Transverse colon (tissue), 4 donors: ENCODE data around the gene MAZ. TPM values are rescaled to one million over a fixed set of nuclear protein-coding genes. Genes with fewer than 3 reads are reported as not detected.

Source experiments
- DNase-seq: peaks from one replicate; pipeline ENCODE4 v3.0.0-alpha.2; 2019
- H3K27ac ChIP-seq, 4 donors: fragments of 200-600 bp; sonication (generic); 2 replicates each; pipeline ENCODE4 v1.5.1; 2016 to 2018; ENCODE audit warnings: inconsistent platforms in 4 of 4
- H3K27me3 ChIP-seq: fragments of 200-600 bp; sonication (generic); 2 replicates; pipeline ENCODE4 v1.5.1; 2017; ENCODE audit warnings: inconsistent platforms
- H3K36me3 ChIP-seq, 4 donors: fragments of 200-600 bp; sonication (generic); 2 replicates each; pipeline ENCODE4 v1.5.1; 2017 to 2019; ENCODE audit warnings: inconsistent platforms in 4 of 4
- H3K4me1 ChIP-seq, 4 donors: fragments of 200-600 bp; sonication (generic); 2 replicates each; pipeline ENCODE4 v1.5.1; 2017 to 2020; ENCODE audit warnings: inconsistent platforms in 4 of 4
- H3K4me3 ChIP-seq, 4 donors: fragments of 200-600 bp; sonication (generic); 1 replicate in 1 of 4; 2 replicates in 3 of 4; pipeline versions ENCODE4 v1.5.1 to v1.6.1; 2017 to 2019; ENCODE audit warnings: inconsistent platforms in 4 of 4
- H3K9me3 ChIP-seq, 2 donors: fragments of 200-600 bp; sonication (generic); 2 replicates each; pipeline ENCODE4 v1.5.1; 2017 to 2019; ENCODE audit warnings: inconsistent platforms in 2 of 2
- EP300 ChIP-seq: sonication (generic); formaldehyde crosslinking; IDR thresholded peaks from one replicate; pipeline ENCODE4 v1.6.1; 2017; ENCODE audit warnings: antibody characterized with exemption, low read depth
- POLR2A ChIP-seq: fragments of 450-650 bp; IDR thresholded peaks from one replicate; pipeline ENCODE4 v1.6.1; 2016; ENCODE audit warnings: antibody characterized with exemption, mild to moderate bottlenecking, moderate library complexity
- POLR2AphosphoS5 ChIP-seq, 3 donors: sonication (generic); formaldehyde crosslinking; IDR thresholded peaks; one replicate each; pipeline ENCODE4 v1.6.1; 2016; ENCODE audit warnings: antibody characterized with exemption in 3 of 3
- WGBS, 2 donors: methylation state at CpG; one replicate each; pipeline ENCODE4 v1.1.5; 2018; ENCODE audit warnings: low coverage in 1 of 2; 5-methylcytosine and 5-hydroxymethylcytosine counted together
- in situ Hi-C, 4 donors: fragments of 200-750 bp; cut with MboI; loops; one replicate each; pipeline versions ENCODE4 v1.15.0 to v1.15.1; 2017; ENCODE audit warnings: low sequenced_read_pairs in 3 of 4, low pct_ligation_motif_present in 1 of 4, low pct_unique_long_range_greater_than_20kb in 1 of 4
- intact Hi-C: fragments of 100-400 bp; cut with DNase I; formaldehyde crosslinking; loops from one replicate; pipeline ENCODE4 v1.15.1; 2023; ENCODE audit warnings: low total_unique reads
- total RNA-seq, 4 donors: library from RNA; depleted of rRNA; stranded (reverse); fragments of >200 nt; gene quantifications; one replicate each; pipeline ENCODE4 v1.1.0, GENCODE V29; 2016
- TF ChIP-seq, protein P1 (sequence below), 5 experiments: fragments of 200-600 bp in 3 of 5; fragments of 450-650 bp in 2 of 5; sonication (generic) in 3 of 5; IDR thresholded peaks; 1 replicate in 2 of 5; 2 replicates in 3 of 5; pipeline ENCODE4 v1.5.1; 2016 to 2017; ENCODE audit warnings: antibody characterized with exemption in 5 of 5, inconsistent platforms in 3 of 5, mild to moderate bottlenecking in 2 of 5, moderate library complexity in 1 of 5

Gene MAZ
- total RNA-seq, 4 donors from 2014 or later = 170 to 292 (median 233) TPM

GRCh38 chr16:29834079-29834478, 27.8 kb downstream of the MAZ start:
- Histone ChIP-seq H3K27ac (no peak overlapping the region), H3K36me3 (peaks cover 0 to 79% (median 39%) of the 10 kb centered on the region in 4 donors), H3K27me3 (no peaks in the 10 kb centered on the region), H3K4me3 (no peak overlapping the region), H3K9me3 (no peaks in the 10 kb centered on the region), H3K4me1 (peaks cover 0 to 13% (median 10%) of the 10 kb centered on the region in 4 donors)
- intact Hi-C loops = no loop called here
- DNase-seq = no peak
- WGBS, 2 donors = 94% methylated on average over 5 of the region's 5 CpGs; no CpG with 5 or more reads in 1 of the 2 donors
- in situ Hi-C loops = no loop called here
- no peak for TF ChIP-seq EP300
- no peak for TF ChIP-seq POLR2AphosphoS5 (IDR thresholded peaks at IDR 0.05)
- TF ChIP-seq, protein P1, sequence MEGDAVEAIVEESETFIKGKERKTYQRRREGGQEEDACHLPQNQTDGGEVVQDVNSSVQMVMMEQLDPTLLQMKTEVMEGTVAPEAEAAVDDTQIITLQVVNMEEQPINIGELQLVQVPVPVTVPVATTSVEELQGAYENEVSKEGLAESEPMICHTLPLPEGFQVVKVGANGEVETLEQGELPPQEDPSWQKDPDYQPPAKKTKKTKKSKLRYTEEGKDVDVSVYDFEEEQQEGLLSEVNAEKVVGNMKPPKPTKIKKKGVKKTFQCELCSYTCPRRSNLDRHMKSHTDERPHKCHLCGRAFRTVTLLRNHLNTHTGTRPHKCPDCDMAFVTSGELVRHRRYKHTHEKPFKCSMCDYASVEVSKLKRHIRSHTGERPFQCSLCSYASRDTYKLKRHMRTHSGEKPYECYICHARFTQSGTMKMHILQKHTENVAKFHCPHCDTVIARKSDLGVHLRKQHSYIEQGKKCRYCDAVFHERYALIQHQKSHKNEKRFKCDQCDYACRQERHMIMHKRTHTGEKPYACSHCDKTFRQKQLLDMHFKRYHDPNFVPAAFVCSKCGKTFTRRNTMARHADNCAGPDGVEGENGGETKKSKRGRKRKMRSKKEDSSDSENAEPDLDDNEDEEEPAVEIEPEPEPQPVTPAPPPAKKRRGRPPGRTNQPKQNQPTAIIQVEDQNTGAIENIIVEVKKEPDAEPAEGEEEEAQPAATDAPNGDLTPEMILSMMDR (IDR thresholded peaks at IDR 0.05) = no peak
- no peak for TF ChIP-seq POLR2A

GRCh38 chr16:29835926-29836325, 29.6 kb downstream of the MAZ start:
- Histone ChIP-seq H3K36me3 (peaks cover 0 to 88% (median 42%) of the 10 kb centered on the region in 4 donors), H3K27me3 (no peaks in the 10 kb centered on the region), H3K27ac (no peak overlapping the region), H3K9me3 (no peaks in the 10 kb centered on the region), H3K4me3 (no peak overlapping the region), H3K4me1 (no peaks in the 10 kb centered on the region)
- no peak for TF ChIP-seq EP300
- TF ChIP-seq POLR2A = no peak
- TF ChIP-seq, protein P1 (IDR thresholded peaks at IDR 0.05) = no peak
- no peak for TF ChIP-seq POLR2AphosphoS5 (IDR thresholded peaks at IDR 0.05)
- intact Hi-C loops = no loop called here
- DNase-seq = no peak
- 89 to 100% methylated on average over 1 to 7 of the region's 7 CpGs for WGBS, 2 donors
- in situ Hi-C loops = no loop called here

GRCh38 chr16:29836623-29837022, 30.3 kb downstream of the MAZ start:
- in situ Hi-C loops = no loop called here

DNA sequence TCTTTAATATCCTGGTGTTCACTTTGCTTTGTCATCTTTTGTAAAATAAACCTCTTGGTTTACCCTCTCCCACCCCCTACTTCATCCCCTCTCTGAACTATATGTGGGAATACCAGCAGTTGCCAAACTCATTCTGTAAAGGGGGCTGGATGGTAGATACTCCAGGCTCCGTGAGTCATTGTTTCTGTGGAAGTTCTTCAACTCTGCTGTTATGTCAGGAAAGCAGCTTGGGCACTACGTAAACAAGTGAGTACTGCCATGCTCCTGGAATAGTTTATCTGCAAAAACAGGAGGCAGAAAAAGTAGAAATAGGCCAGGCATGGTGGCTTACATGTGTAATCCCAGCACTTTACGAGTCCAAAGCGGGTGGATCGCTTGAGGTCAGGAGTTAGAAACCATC, 31.5 kb downstream of the MAZ start:
- peaks cover 0 to 92% (median 41%) of the 10 kb centered on the region in 4 donors for H3K36me3 ChIP-seq
- intact Hi-C loops (no loop called here), in situ Hi-C loops (no loop called here)
- no peak overlapping the region for H3K27ac ChIP-seq
- DNase-seq = no peak
- H3K9me3 ChIP-seq = no peaks in the 10 kb centered on the region
- H3K4me1 ChIP-seq = no peaks in the 10 kb centered on the region
- WGBS, 2 donors = 94 to 95% methylated on average over 5 of the region's 5 CpGs
- no peak overlapping the region for H3K4me3 ChIP-seq
- H3K27me3 ChIP-seq = no peaks in the 10 kb centered on the region
- TF ChIP-seq EP300 = no peak

More at GRCh38 chr16:29836623-29837022, 30.3 kb downstream of the MAZ start:
- WGBS, 2 donors = 91% methylated on average over 15 of the region's 15 CpGs; no CpG with 5 or more reads in 1 of the 2 donors
- H3K27me3 ChIP-seq = no peaks in the 10 kb centered on the region
- no peaks in the 10 kb centered on the region for H3K9me3 ChIP-seq
- no peak for TF ChIP-seq EP300
- TF ChIP-seq, protein P1 (IDR thresholded peaks at IDR 0.05) = no peak
- no peak for TF ChIP-seq POLR2AphosphoS5 (IDR thresholded peaks at IDR 0.05)
- no peak for TF ChIP-seq POLR2A
- intact Hi-C loops = no loop called here
- no peaks in the 10 kb centered on the region for H3K4me1 ChIP-seq
- peaks cover 0 to 88% (median 42%) of the 10 kb centered on the region in 4 donors for H3K36me3 ChIP-seq
- DNase-seq = no peak
- no peak overlapping the region for H3K27ac ChIP-seq
- no peak overlapping the region for H3K4me3 ChIP-seq

DNA sequence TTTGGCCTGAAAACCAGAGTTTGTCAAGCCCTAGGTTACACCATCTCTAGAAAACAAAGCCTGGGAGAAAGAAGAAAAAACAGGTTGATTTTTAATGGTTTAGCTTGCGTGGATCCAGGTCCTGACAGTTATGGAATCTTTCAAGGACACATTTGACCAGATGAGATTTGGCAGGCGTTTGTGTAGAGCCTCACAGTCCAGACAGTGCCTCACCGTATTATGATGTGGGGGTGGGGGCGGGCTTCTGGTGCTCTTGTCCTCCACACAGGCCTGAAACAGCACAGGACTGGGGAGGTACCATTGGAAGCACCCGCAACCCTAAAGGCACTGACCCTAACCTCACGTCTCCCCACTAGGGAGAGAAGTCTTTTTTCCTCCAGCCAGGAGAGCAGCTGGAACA, 33.5 kb downstream of the MAZ start:
- in situ Hi-C loops (loop anchor here in 1 of 4 donors (10.0 kb wide), 1 partner anchor 145 kb away; no protein-coding TSS in a partner anchor), intact Hi-C loops (no loop called here)
- Histone ChIP-seq H3K27me3 (no peaks in the 10 kb centered on the region), H3K36me3 (peaks cover 0 to 83% (median 36%) of the 10 kb centered on the region in 4 donors), H3K27ac (no peak overlapping the region), H3K4me3 (no peak overlapping the region), H3K4me1 (no peaks in the 10 kb centered on the region), H3K9me3 (no peaks in the 10 kb centered on the region)
- no peak for DNase-seq
- TF ChIP-seq POLR2A (no peak), POLR2AphosphoS5 (IDR thresholded peaks at IDR 0.05) (no peak), EP300 (no peak)
- 84 to 93% methylated on average over 3 to 6 of the region's 6 CpGs for WGBS, 2 donors
